Subcutaneous adipose tissue (tissue), 4 donors: Measurements from ENCODE around the gene SARS2. TPM values are rescaled to one million over a fixed set of nuclear protein-coding genes. Genes with fewer than 3 reads are reported as not detected.

Experiments used
- CTCF ChIP-seq: fragments of 450-650 bp; IDR thresholded peaks from one replicate; pipeline ENCODE4 v1.5.1; 2016; ENCODE audit warnings: low read depth, mild to moderate bottlenecking, control low read depth, antibody characterized with exemption, moderate library complexity
- total RNA-seq, 4 donors: library from RNA; depleted of rRNA; stranded (reverse); fragments of >200 nt; gene quantifications; one replicate each; pipeline ENCODE4 v1.1.0, GENCODE V29; 2016

SARS2 gene
- 10 to 100 TPM in 2 of 4 donors, 1 to 10 TPM in 2; 3.7 to 18.8 (median 10.0) TPM for total RNA-seq

GRCh38 chr19:38929929-38930775 is at the start of gene SARS2:
SARS2 (minus strand) TSS chr19:38930763; CDS start chr19:38930736, 27 bp downstream.
- no peak for TF ChIP-seq CTCF

- no peak for TF ChIP-seq CTCF
Observed at GRCh38 chr19:38979812-38980211, 49.2 kb upstream of the SARS2 start.

GRCh38 chr19:38978326-38978689 is 47.7 kb upstream of the SARS2 start:
- no peak for TF ChIP-seq CTCF

GRCh38 chr19:38977445-38978325 is 47.1 kb upstream of the SARS2 start:
- no peak for TF ChIP-seq CTCF

GRCh38 chr19:38975861-38976271 is 45.3 kb upstream of the SARS2 start:
- no peak for TF ChIP-seq CTCF

GRCh38 chr19:38975214-38975860 is 44.8 kb upstream of the SARS2 start, which contains the start of gene FBXO17:
FBXO17 (minus strand) TSS chr19:38975742; CDS start chr19:38950319, 25,423 bp downstream.
- no peak for TF ChIP-seq CTCF
